RWPE1 (cell line): ENCODE data around the gene MAML3.

ENCODE experiments used
- CTCF ChIA-PET: fragments of 350-600 bp; sonication (Branson Sonifier 250); formaldehyde crosslinking; extraction: SDS; loops from one replicate; lab custom pipeline; 2021; lab: Yijun Ruan, JAX
- POLR2A ChIA-PET: fragments of 400-600 bp; formaldehyde crosslinking; extraction: SDS; loops from one replicate; lab custom pipeline; 2020; ENCODE audit warnings: antibody characterized with exemption; ENCODE audit not compliant: low non-redundant PET; lab: Yijun Ruan, JAX
- DNase-seq: peaks from one replicate; pipeline ENCODE4 v3.0.0; 2012; ENCODE audit warnings: low spot score
- H3K27ac ChIP-seq: fragments of 450-650 bp; 2 replicates; pipeline ENCODE4 v1.5.1; 2017
- TF ChIP-seq, protein P1 (sequence below): fragments of 450-650 bp; conservative IDR thresholded peaks from 2 replicates; pipeline ENCODE4 v1.5.1; 2017; ENCODE audit warnings: low read depth, mild to moderate bottlenecking

The MAML3 gene

DNA sequence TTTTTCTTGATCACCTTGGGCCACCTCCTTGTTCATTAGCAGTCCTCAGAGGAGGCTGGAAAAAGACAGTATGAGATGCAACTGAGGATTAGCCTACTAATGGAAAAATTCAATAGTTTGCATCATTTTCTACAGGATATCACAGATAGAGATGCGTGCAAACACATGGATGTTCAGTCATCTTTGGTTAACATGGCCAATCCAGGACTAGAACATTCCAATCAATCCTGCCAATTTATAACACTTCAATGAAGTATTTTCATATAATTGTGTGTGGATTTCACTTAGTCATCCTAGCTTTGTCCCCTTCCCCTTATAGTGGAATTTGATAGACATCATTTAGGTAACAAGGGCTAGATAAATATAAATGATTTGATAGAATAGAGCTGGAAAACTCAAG, 42.7 kb downstream of the MAML3 start:
- no peak overlapping the region for H3K27ac ChIP-seq
- POLR2A ChIA-PET, result no interaction called here
- CTCF ChIA-PET, result no interaction called here
- DNase-seq, result no peak
- TF ChIP-seq, protein P1, sequence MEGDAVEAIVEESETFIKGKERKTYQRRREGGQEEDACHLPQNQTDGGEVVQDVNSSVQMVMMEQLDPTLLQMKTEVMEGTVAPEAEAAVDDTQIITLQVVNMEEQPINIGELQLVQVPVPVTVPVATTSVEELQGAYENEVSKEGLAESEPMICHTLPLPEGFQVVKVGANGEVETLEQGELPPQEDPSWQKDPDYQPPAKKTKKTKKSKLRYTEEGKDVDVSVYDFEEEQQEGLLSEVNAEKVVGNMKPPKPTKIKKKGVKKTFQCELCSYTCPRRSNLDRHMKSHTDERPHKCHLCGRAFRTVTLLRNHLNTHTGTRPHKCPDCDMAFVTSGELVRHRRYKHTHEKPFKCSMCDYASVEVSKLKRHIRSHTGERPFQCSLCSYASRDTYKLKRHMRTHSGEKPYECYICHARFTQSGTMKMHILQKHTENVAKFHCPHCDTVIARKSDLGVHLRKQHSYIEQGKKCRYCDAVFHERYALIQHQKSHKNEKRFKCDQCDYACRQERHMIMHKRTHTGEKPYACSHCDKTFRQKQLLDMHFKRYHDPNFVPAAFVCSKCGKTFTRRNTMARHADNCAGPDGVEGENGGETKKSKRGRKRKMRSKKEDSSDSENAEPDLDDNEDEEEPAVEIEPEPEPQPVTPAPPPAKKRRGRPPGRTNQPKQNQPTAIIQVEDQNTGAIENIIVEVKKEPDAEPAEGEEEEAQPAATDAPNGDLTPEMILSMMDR, result no peak

DNA sequence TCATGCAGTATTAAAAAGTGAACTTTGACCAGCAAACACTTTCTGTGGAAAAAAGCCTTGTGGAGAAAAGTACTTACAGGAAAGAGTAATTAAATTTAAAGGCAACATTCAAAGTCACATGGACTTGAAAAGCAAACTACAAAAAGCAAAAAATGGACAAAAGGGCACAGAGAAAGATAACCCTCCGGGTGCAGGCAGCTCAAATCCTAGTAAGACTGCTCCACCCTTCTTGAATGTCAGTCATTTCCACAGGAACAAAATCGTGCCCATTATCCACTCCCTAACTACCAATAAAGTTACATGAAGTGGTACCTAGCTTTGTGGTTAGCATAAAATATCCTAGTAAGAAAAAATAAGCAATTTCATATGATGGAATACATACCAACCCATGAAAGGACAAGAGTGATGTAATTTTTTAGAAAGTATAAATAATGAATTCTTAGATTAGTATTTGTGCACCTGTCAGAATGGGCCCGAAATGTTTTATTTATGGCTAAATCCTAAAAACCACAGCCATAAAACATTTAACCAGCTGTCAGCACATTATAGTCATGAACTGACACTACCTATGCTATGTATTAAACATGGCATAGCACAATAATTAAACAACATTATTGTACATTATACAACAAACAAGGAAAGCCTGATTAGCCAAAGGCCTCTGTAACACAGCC, 43.3 kb downstream of the MAML3 start:
- POLR2A ChIA-PET, result no interaction called here
- CTCF ChIA-PET, result no interaction called here
- H3K27ac ChIP-seq, result no peak overlapping the region
- TF ChIP-seq, protein P1, result no peak
- no peak for DNase-seq

DNA sequence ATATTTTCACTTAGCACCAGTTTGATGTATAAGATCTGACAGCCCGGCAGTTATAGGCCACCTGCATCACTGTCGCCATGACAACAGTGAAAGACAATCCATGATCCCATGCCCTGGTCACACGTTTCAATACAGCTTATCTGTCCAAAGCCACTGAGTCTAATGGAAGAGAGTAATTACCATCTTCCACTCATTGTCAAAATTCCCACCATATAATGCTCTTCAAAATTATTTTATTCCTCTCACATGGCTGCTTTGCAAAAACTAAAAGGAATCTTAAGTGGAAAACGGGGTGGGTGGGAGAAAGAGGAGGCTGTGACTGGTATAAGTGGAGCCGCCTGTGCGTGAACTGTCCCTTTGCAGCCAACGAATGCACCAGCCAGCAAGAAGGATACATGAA, 44.2 kb downstream of the MAML3 start:
- CTCF ChIA-PET, result no interaction called here
- POLR2A ChIA-PET, result no interaction called here
- H3K27ac ChIP-seq, result no peak overlapping the region
- TF ChIP-seq, protein P1, result no peak
- no peak for DNase-seq

DNA sequence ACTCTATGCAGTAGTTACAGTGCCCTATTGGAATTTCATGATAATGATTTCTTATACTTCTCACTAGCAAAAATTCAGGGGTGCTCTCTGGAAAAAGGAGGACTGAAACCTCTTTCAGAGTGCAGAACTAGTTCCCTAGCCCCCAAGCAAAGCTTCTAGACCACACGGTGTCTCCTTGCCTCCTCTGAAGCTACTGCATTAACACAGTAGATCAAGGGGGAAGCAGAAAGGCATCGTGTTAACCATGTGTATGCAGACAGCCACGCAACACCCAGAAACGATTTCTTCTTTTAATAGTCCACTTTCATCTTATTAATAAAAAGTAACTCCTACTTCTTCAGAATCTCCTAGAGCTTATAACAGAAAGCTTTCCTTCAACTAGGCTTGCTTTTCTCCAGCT, 44.7 kb downstream of the MAML3 start:
- CTCF ChIA-PET, result no interaction called here
- no peak for DNase-seq
- no peak overlapping the region for H3K27ac ChIP-seq
- POLR2A ChIA-PET, result no interaction called here
- TF ChIP-seq, protein P1, result no peak

DNA sequence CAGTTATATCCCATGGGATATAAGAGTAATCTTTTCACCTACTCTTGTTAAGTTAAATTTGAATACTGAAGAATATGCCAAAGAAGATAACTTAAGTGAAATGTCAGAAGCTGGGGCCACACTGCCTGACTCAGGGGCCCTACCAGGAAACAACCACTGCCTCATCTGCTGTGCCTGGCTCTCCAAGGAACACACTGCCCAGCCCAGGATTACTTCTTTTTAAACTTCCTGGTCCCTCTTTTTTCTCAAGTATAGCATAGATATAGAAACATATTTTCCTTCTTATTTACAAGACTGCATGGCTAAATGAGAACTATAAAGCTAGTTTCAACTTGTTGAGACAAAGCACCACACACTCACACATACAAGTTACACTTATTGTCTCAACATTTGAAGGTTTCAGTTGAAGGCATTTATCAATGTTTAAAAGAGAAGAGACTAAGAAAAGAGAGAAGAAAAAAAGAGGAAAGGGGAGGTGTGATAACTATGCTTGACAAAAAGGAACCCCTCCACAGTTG, 45.2 kb downstream of the MAML3 start:
- TF ChIP-seq, protein P1, result no peak
- POLR2A ChIA-PET, result no interaction called here
- DNase-seq, result no peak
- no peak overlapping the region for H3K27ac ChIP-seq
- CTCF ChIA-PET, result no interaction called here

DNA sequence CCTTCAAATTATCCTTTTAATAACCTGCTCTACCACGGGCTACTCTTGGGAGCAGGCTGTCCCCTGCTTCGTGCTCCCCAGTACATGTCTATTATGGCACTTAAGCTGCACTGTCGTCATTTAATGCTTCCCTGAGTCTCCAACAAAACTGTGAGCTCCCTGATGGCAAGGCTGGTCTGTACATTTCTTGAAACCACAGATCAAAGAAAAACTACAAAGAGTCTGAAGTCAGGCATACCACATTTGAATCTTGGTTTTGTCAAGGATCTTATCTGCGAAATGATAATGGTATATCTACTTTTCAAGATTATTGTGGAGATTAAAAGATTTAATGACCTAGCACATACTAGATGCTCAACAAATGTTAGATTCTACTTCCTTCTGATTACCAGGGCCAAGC, 45.7 kb downstream of the MAML3 start:
- no peak overlapping the region for H3K27ac ChIP-seq
- POLR2A ChIA-PET, result no interaction called here
- CTCF ChIA-PET, result interaction anchor here (0.7 kb wide), 1 partner anchor 139 kb away, joined by 3 read pairs; no protein-coding TSS in a partner anchor
- no peak for DNase-seq
- TF ChIP-seq, protein P1, result no peak
